AG09309 (cell line): Measurements from ENCODE around the gene RPH3AL.

Source experiments
- DNase-seq: peaks from one replicate; pipeline ENCODE4 v3.0.0-alpha.2; 2010; ENCODE audit warnings: low read depth
- H3K4me3 ChIP-seq: 2 replicates; pipeline ENCODE4 v1.5.1; 2011; ENCODE audit warnings: mild to moderate bottlenecking, low read depth, low read length, moderate library complexity; ENCODE audit not compliant: control insufficient read depth
- CTCF ChIP-seq: IDR thresholded peaks from 2 replicates; pipeline ENCODE4 v1.5.1; 2011; ENCODE audit warnings: mild to moderate bottlenecking, low read depth, low read length, inconsistent platforms; ENCODE audit not compliant: insufficient read depth, control insufficient read depth; ENCODE audit errors: missing control alignments

RPH3AL gene

GRCh38 chr17:352421-353212 lies at the start of gene RPH3AL:
TSS of gene RPH3AL (minus strand) at chr17:352807. CDS start at chr17:327543, 25,264 bp downstream.
- TF ChIP-seq CTCF, result no peak
- no peak within 1 kb of the TSS for H3K4me3 ChIP-seq
- DNase-seq, result no peak

- no peak for DNase-seq
- no peak for TF ChIP-seq CTCF
- no peak overlapping the region for H3K4me3 ChIP-seq
These were observed 47.6 kb upstream of the RPH3AL start for GRCh38 chr17:400257-400656.

- H3K4me3 ChIP-seq, result no peak overlapping the region
- no peak for TF ChIP-seq CTCF
- DNase-seq, result no peak
These were observed 44.2 kb upstream of the RPH3AL start for GRCh38 chr17:396788-397187.

- DNase-seq, result no peak
- no peak for TF ChIP-seq CTCF
- no peak overlapping the region for H3K4me3 ChIP-seq
These were observed 43.4 kb upstream of the RPH3AL start for GRCh38 chr17:395974-396373.

GRCh38 chr17:395179-395578 lies 42.6 kb upstream of the RPH3AL start:
- H3K4me3 ChIP-seq, result no peak overlapping the region
- no peak for TF ChIP-seq CTCF
- DNase-seq, result no peak

- H3K4me3 ChIP-seq, result no peak overlapping the region
- TF ChIP-seq CTCF, result no peak
- no peak for DNase-seq
These were observed 42.1 kb upstream of the RPH3AL start for GRCh38 chr17:394718-395095.
